GM12878 (cell line): ENCODE measurements around the gene SYNE4. TPM values are rescaled to one million over a fixed set of nuclear protein-coding genes. Genes with fewer than 3 reads are reported as not detected.

Experiments used
- ATAC-seq: fragments of 200-7000 bp; cut with Tn5 transposase; 3 replicates; pipeline ENCODE4 v1.9.1; 2020; ENCODE audit warnings: mild to moderate bottlenecking, moderate library complexity
- BruUV-seq: library from RNA; stranded (reverse); fragments of 400-500 nt; replicated peaks from 2 replicates; lab custom pipeline; 2021; lab: Mats Ljungman, UMichigan
- CTCF ChIA-PET: fragments of 300-600 bp; sonication (Branson Sonifier 250); formaldehyde crosslinking; extraction: SDS; loops from one replicate; lab custom pipeline; 2021; ENCODE audit warnings: inconsistent platforms; lab: Yijun Ruan, JAX
- POLR2A ChIA-PET: fragments of 350-600 bp; formaldehyde crosslinking; extraction: SDS; loops from one replicate; lab custom pipeline; 2021; ENCODE audit warnings: inconsistent platforms; lab: Charles Lee
- RAD21 ChIA-PET: fragments of 300-600 bp; sonication (Branson Sonifier 250); formaldehyde crosslinking; loops from one replicate; lab custom pipeline; 2023; ENCODE audit warnings: antibody characterized with exemption; ENCODE audit not compliant: unreplicated experiment; lab: Charles Lee
- SMC1A ChIA-PET: fragments of 300-600 bp; sonication (Branson Sonifier 250); formaldehyde crosslinking; loops from one replicate; lab custom pipeline; 2023; ENCODE audit not compliant: unreplicated experiment, uncharacterized antibody; lab: Charles Lee
- DNase-seq: peaks from one replicate; pipeline ENCODE4 v3.0.0-alpha.2; 2011; ENCODE audit warnings: low read depth, low spot score
- FAIRE-seq: peaks from 3 replicates; lab custom pipeline; 2011; peaks lifted over from hg19 to GRCh38; lab: Jason Lieb, UNC
- H2AFZ ChIP-seq: 2 replicates; pipeline ENCODE4 v1.6.0; 2011; ENCODE audit warnings: low read depth, low read length, control low read depth; ENCODE audit not compliant: control insufficient read depth
- H3K27ac ChIP-seq: 2 replicates; pipeline ENCODE4 v1.5.1; 2011; ENCODE audit warnings: control low read depth; ENCODE audit not compliant: control insufficient read depth, insufficient read depth
- H3K27me3 ChIP-seq, 2 experiments: replicated peaks in 1 of 2; 2 replicates each; pipeline versions ENCODE4 v1.6.0 to v1.6.1; 2011; ENCODE audit warnings: low read length in 1 of 2; ENCODE audit not compliant: control insufficient read depth in 2 of 2, insufficient read depth in 2 of 2
- H3K36me3 ChIP-seq, 2 experiments: 2 replicates each; pipeline ENCODE4 v1.5.1; 2011; ENCODE audit warnings: low read length in 1 of 2; ENCODE audit not compliant: control insufficient read depth in 2 of 2, insufficient read depth in 2 of 2
- H3K4me1 ChIP-seq: 2 replicates; pipeline ENCODE4 v1.6.1; 2011; ENCODE audit warnings: mild to moderate bottlenecking, low read length, moderate library complexity, mixed read lengths; ENCODE audit not compliant: control insufficient read depth, insufficient read depth
- H3K4me2 ChIP-seq: 2 replicates; pipeline ENCODE4 v1.6.0; 2011; ENCODE audit warnings: control low read depth; ENCODE audit not compliant: control insufficient read depth, insufficient read depth
- H3K4me3 ChIP-seq: fragments of 200-600 bp; sonication (generic); 2 replicates; pipeline ENCODE4 v1.5.1; 2016
- H3K79me2 ChIP-seq: 2 replicates; pipeline ENCODE4 v1.6.0; 2011; ENCODE audit warnings: low read length; ENCODE audit not compliant: control insufficient read depth, insufficient read depth
- H3K9ac ChIP-seq: 2 replicates; pipeline ENCODE4 v1.8.0; 2011; ENCODE audit warnings: low read length, control low read depth, mixed read lengths; ENCODE audit not compliant: control insufficient read depth, insufficient read depth
- H3K9me3 ChIP-seq: replicated peaks from 3 replicates; pipeline ENCODE4 v1.5.1; 2011; ENCODE audit warnings: mild to moderate bottlenecking, low read length; ENCODE audit not compliant: control insufficient read depth, insufficient read depth
- H4K20me1 ChIP-seq: 2 replicates; pipeline ENCODE4 v1.6.0; 2011; ENCODE audit not compliant: control insufficient read depth, insufficient read depth
- BCL11A ChIP-seq: IDR thresholded peaks from 2 replicates; pipeline ENCODE4 v1.6.1; 2011; ENCODE audit warnings: low read depth, low read length
- BMI1 ChIP-seq: fragments of 450-650 bp; IDR thresholded peaks from 2 replicates; pipeline ENCODE4 v1.6.1; 2016; ENCODE audit warnings: mild to moderate bottlenecking, moderate library complexity, borderline replicate concordance
- EZH2 ChIP-seq: IDR thresholded peaks from 2 replicates; pipeline ENCODE4 v1.6.1; 2012; ENCODE audit warnings: low read depth, mild to moderate bottlenecking, control low read depth, inconsistent platforms, low read length, borderline replicate concordance; ENCODE audit not compliant: control insufficient read depth
- MTA2 ChIP-seq: fragments of 450-650 bp; IDR thresholded peaks from 2 replicates; pipeline ENCODE4 v1.6.1; 2016; ENCODE audit warnings: low read depth, mild to moderate bottlenecking, moderate library complexity
- MYB ChIP-seq: fragments of 150-350 bp; IDR thresholded peaks from 2 replicates; pipeline ENCODE4 v1.6.1; 2014; ENCODE audit warnings: mild to moderate bottlenecking, low read depth, low read length, borderline replicate concordance
- NFIC ChIP-seq: IDR thresholded peaks from 2 replicates; pipeline ENCODE4 v1.6.1; 2012; ENCODE audit warnings: low read depth, mild to moderate bottlenecking, inconsistent platforms, low read length, moderate library complexity
- NFYB ChIP-seq: IDR thresholded peaks from 2 replicates; pipeline ENCODE4 v1.6.1; 2011; ENCODE audit warnings: low read depth, mild to moderate bottlenecking, low read length, improper control_type of control experiment, moderate library complexity; ENCODE audit not compliant: insufficient read depth
- WGBS: methylation state at CpG from one replicate; pipeline ENCODE4 v1.1.6; 2016; ENCODE audit warnings: low lambda C conversion rate; ENCODE audit not compliant: insufficient replicate concordance, insufficient coverage; ENCODE audit errors: missing lambda C conversion rate; 5-methylcytosine and 5-hydroxymethylcytosine counted together
- in situ Hi-C: fragments of 300-500 bp; cut with MboI; formaldehyde crosslinking; loops from 9 replicates; pipeline ENCODE4 v1.14.3; 2018; ENCODE audit warnings: mixed read lengths
- intact Hi-C: fragments of 100-400 bp; cut with micrococcal nuclease; formaldehyde crosslinking; loops from one replicate; pipeline ENCODE4 v1.14.2; 2022; ENCODE audit not compliant: unreplicated experiment
- polyA plus RNA-seq, 11 experiments: library from polyadenylated mRNA; depleted of rRNA in 4 of 11; unstranded in 6 of 11; stranded (reverse) in 5 of 11; fragments of >200 nt; fragmentation: Nextera tagmentation in 4 of 11; fragmentation: Illumina TruSeq in 1 of 11; extraction: Ambion mirVana in 4 of 11; extraction: Trizol in 1 of 11; gene quantifications; 1 replicate in 1 of 11; 2 replicates in 10 of 11; pipeline versions ENCODE4 v1.2.1 to v1.2.3, GENCODE V29; 2011 to 2016; ENCODE audit warnings: inconsistent platforms in 2 of 11, missing spikeins in 2 of 11, low read depth in 1 of 11
- total RNA-seq, 4 experiments: library from RNA; depleted of rRNA in 3 of 4; stranded (reverse); fragments of >200 nt in 3 of 4; fragmentation: Illumina TruSeq in 1 of 4; extraction: Trizol in 1 of 4; gene quantifications; 2 replicates each; pipeline versions ENCODE4 v1.2.1 to v1.2.3, GENCODE V29; 2013 to 2021
- TF ChIP-seq, protein P1 (sequence below): IDR thresholded peaks from 2 replicates; pipeline ENCODE4 v1.6.1; 2011; ENCODE audit warnings: mild to moderate bottlenecking, low read depth, low read length, moderate library complexity; ENCODE audit not compliant: insufficient replicate concordance
- TF ChIP-seq, protein P2 (sequence below): fragments of 450-650 bp; formaldehyde crosslinking; IDR thresholded peaks from 2 replicates; pipeline ENCODE4 v1.5.0; 2022; ENCODE audit warnings: mild to moderate bottlenecking, missing genetic modification characterization

The SYNE4 gene
- total and polyA plus RNA-seq, 10 of the 15 experiments (the other 5 are each of a cell fraction or from before 2014, with no cell fraction given): 0.35 to 1.2 (median 0.71) TPM

- Histone ChIP-seq H3K27me3 (peaks cover 0 to 2% of the 10 kb centered on the region in 2 experiments; a peak in 3 of 4 replicates), H3K9ac (no peak overlapping the region), H3K4me2 (no peak overlapping the region), H4K20me1 (no peaks in the 10 kb centered on the region), H3K9me3 (no peaks in the 10 kb centered on the region), H3K79me2 (peaks cover 3% of the 10 kb centered on the region)
- ChIA-PET RAD21 (no interaction called here), POLR2A (no interaction called here)
- no peak for DNase-seq
- no peak for ATAC-seq
- TF ChIP-seq MYB: no peak
- no peak for TF ChIP-seq BMI1
- no peak for TF ChIP-seq EZH2
- TF ChIP-seq MTA2: no peak
- TF ChIP-seq, protein P1, sequence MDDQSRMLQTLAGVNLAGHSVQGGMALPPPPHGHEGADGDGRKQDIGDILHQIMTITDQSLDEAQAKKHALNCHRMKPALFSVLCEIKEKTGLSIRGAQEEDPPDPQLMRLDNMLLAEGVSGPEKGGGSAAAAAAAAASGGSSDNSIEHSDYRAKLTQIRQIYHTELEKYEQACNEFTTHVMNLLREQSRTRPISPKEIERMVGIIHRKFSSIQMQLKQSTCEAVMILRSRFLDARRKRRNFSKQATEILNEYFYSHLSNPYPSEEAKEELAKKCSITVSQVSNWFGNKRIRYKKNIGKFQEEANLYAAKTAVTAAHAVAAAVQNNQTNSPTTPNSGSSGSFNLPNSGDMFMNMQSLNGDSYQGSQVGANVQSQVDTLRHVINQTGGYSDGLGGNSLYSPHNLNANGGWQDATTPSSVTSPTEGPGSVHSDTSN: no peak
- TF ChIP-seq, protein P2, sequence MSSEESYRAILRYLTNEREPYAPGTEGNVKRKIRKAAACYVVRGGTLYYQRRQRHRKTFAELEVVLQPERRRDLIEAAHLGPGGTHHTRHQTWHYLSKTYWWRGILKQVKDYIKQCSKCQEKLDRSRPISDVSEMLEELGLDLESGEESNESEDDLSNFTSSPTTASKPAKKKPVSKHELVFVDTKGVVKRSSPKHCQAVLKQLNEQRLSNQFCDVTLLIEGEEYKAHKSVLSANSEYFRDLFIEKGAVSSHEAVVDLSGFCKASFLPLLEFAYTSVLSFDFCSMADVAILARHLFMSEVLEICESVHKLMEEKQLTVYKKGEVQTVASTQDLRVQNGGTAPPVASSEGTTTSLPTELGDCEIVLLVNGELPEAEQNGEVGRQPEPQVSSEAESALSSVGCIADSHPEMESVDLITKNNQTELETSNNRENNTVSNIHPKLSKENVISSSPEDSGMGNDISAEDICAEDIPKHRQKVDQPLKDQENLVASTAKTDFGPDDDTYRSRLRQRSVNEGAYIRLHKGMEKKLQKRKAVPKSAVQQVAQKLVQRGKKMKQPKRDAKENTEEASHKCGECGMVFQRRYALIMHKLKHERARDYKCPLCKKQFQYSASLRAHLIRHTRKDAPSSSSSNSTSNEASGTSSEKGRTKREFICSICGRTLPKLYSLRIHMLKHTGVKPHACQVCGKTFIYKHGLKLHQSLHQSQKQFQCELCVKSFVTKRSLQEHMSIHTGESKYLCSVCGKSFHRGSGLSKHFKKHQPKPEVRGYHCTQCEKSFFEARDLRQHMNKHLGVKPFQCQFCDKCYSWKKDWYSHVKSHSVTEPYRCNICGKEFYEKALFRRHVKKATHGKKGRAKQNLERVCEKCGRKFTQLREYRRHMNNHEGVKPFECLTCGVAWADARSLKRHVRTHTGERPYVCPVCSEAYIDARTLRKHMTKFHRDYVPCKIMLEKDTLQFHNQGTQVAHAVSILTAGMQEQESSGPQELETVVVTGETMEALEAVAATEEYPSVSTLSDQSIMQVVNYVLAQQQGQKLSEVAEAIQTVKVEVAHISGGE (CRISPR knock-in tag): no peak
- TF ChIP-seq NFIC: no peak
- TF ChIP-seq NFYB: no peak
- TF ChIP-seq BCL11A: no peak
- TF ChIP-seq, all 136 proteins: peak for 0
- in situ Hi-C loops (no loop called here), intact Hi-C loops (no loop called here)
- BruUV-seq: no TSS peak
- Histone ChIP-seq H3K36me3 (no peaks in the 10 kb centered on the region), H3K27ac (no peak overlapping the region), H3K4me1 (peaks cover 17% of the 10 kb centered on the region), H2AFZ (no peak overlapping the region), H3K4me3 (no peak overlapping the region)
- FAIRE-seq: no peak
- ChIA-PET SMC1A (no interaction called here), CTCF (no interaction called here)
- WGBS: 71% methylated on average over 4 of the region's 4 CpGs
Measured at GRCh38 chr19:35990156-35990555, 18.5 kb downstream of the SYNE4 start.
